ENCODE data around the gene TBX4. TPM values are rescaled to one million over a fixed set of nuclear protein-coding genes. Genes with fewer than 3 reads are reported as not detected.
A peak's percentile ranks its signal among the peaks of the same experiment; 100 is the strongest.

Gene TBX4
- polyA plus RNA-seq, 1 experiment = 0.11 TPM

DNA sequence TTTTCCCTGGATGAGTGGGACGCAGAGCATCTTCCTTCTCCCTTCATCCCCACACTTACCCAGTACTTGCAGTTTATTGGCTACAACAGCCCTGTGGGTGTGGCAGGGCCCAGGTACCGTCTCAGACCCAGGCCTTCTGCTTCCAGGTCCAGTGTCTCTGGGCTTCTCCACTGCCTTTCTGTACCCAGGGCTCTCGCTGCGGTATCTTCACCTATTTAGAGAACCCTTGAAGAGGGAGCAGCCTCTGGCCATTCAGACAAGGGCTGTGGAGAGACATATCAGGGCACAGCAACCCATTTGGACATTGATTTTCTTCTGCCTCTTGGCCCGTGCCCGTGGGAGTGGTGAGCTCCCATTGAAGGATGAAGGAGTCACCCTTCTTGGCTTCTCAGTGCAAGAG, 17.3 kb downstream of the TBX4 start:
- Histone ChIP-seq H3K4me3 (ENCODE audit: low read depth, low read length) (no peak overlapping the region), H3K27me3 (ENCODE audit: control insufficient read depth, insufficient read depth, low read length) (peaks cover 4% of the 10 kb centered on the region), H3K27ac (ENCODE audit: low read depth, low read length) (no peak overlapping the region), H3K9me3 (ENCODE audit: control insufficient read depth, insufficient read depth, low read length) (no peaks in the 10 kb centered on the region)
- ChIA-PET CTCF (interaction anchor here (1.8 kb wide), 1 partner anchor 15 kb away, joined by 5 read pairs; no protein-coding TSS in a partner anchor), POLR2A (interaction anchor here (1.0 kb wide), 1 partner anchor 11 kb away, joined by 3 read pairs; no protein-coding TSS in a partner anchor)
- DNase-seq (ENCODE audit: low read depth, low spot score) = no peak
- TF ChIP-seq CTCF (IDR thresholded peaks at IDR 0.05; ENCODE audit: low read depth, low read length) = no peak

DNA sequence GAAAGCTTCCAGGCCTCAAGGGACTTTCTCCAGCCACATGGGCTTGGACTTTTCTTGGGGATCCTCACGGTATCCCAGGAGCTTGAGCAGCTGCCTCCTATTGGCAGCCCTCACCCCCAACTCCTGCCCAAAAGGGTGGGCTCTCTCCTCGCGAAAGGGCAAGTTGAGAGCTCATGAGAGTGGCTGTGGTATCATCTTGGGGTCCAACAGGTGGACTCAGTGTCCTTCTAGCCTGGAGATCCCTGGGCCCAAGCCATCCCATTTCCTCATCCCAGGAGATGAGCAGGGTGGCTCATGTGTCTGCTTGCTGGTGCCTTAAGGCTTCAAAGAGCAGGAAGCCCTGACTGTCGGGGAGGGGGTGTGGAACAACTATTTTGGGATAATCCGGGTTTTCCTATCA, 17.7 kb downstream of the TBX4 start:
- POLR2A ChIA-PET = no interaction called here
- CTCF ChIA-PET = interaction anchor here (1.8 kb wide), 1 partner anchor 15 kb away, joined by 5 read pairs; no protein-coding TSS in a partner anchor
- Histone ChIP-seq H3K27ac (ENCODE audit: low read depth, low read length) (no peak overlapping the region), H3K4me3 (ENCODE audit: low read depth, low read length) (no peak overlapping the region), H3K9me3 (ENCODE audit: control insufficient read depth, insufficient read depth, low read length) (no peaks in the 10 kb centered on the region), H3K27me3 (ENCODE audit: control insufficient read depth, insufficient read depth, low read length) (peaks cover 4% of the 10 kb centered on the region)
- no peak for TF ChIP-seq CTCF (IDR thresholded peaks at IDR 0.05; ENCODE audit: low read depth, low read length)
- DNase-seq (ENCODE audit: low read depth, low spot score) = no peak

GRCh38 chr17:61470530-61471136, 18.4 kb downstream of the TBX4 start:
- H3K4me3 ChIP-seq (ENCODE audit: low read depth, low read length) = no peak overlapping the region
- POLR2A ChIA-PET = no interaction called here
- no peaks in the 10 kb centered on the region for H3K9me3 ChIP-seq (ENCODE audit: control insufficient read depth, insufficient read depth, low read length)
- no peak for DNase-seq (ENCODE audit: low read depth, low spot score)
- peaks cover 4% of the 10 kb centered on the region for H3K27me3 ChIP-seq (ENCODE audit: control insufficient read depth, insufficient read depth, low read length)
- no peak overlapping the region for H3K27ac ChIP-seq (ENCODE audit: low read depth, low read length)
- CTCF ChIA-PET = no interaction called here
- TF ChIP-seq CTCF (IDR thresholded peaks at IDR 0.05; ENCODE audit: low read depth, low read length) = no peak

- DNase-seq (ENCODE audit: low read depth, low spot score) = no peak
- H3K9me3 ChIP-seq (ENCODE audit: control insufficient read depth, insufficient read depth, low read length) = no peaks in the 10 kb centered on the region
- H3K4me3 ChIP-seq (ENCODE audit: low read depth, low read length) = no peak overlapping the region
- POLR2A ChIA-PET = no interaction called here
- no peak for TF ChIP-seq CTCF (IDR thresholded peaks at IDR 0.05; ENCODE audit: low read depth, low read length)
- H3K27me3 ChIP-seq (ENCODE audit: control insufficient read depth, insufficient read depth, low read length) = peaks cover 2% of the 10 kb centered on the region
- peak overlapping the region; percentile 21 for H3K27ac ChIP-seq (ENCODE audit: low read depth, low read length)
- CTCF ChIA-PET = no interaction called here
Measured at GRCh38 chr17:61474235-61474927, 22.2 kb downstream of the TBX4 start.

- H3K4me3 ChIP-seq (ENCODE audit: low read depth, low read length) = no peak overlapping the region
- POLR2A ChIA-PET = no interaction called here
- no peak for TF ChIP-seq CTCF (IDR thresholded peaks at IDR 0.05; ENCODE audit: low read depth, low read length)
- no peaks in the 10 kb centered on the region for H3K9me3 ChIP-seq (ENCODE audit: control insufficient read depth, insufficient read depth, low read length)
- H3K27ac ChIP-seq (ENCODE audit: low read depth, low read length) = no peak overlapping the region
- DNase-seq (ENCODE audit: low read depth, low spot score) = no peak
- peaks cover 2% of the 10 kb centered on the region for H3K27me3 ChIP-seq (ENCODE audit: control insufficient read depth, insufficient read depth, low read length)
- CTCF ChIA-PET = no interaction called here
Measured at GRCh38 chr17:61474934-61475333, 22.7 kb downstream of the TBX4 start.
